Measurements from ENCODE around the gene SIMC1.
"Not testable (repeated sequence)": the region's sequence is repeated elsewhere in the genome, so short reads cannot be mapped to it uniquely, and the experiment has no call there.

GRCh38 chr5:176245074-176245473, 6.8 kb downstream of the SIMC1 start:
- not testable (repeated sequence) for TF ChIP-seq TAF1 (IDR thresholded peaks at IDR 0.05; ENCODE audit: low read depth, low read length); POLR2A (IDR thresholded peaks at IDR 0.05; ENCODE audit: low read depth, low read length); POLR2AphosphoS5 (IDR thresholded peaks at IDR 0.05; ENCODE audit: low read depth, low read length); SPI1 (IDR thresholded peaks at IDR 0.05; ENCODE audit: low read depth, low read length); PAX5 (IDR thresholded peaks at IDR 0.05; ENCODE audit: insufficient read depth, low read length, severe bottlenecking)
